ENCODE data around the gene TMEM132D.

DNA sequence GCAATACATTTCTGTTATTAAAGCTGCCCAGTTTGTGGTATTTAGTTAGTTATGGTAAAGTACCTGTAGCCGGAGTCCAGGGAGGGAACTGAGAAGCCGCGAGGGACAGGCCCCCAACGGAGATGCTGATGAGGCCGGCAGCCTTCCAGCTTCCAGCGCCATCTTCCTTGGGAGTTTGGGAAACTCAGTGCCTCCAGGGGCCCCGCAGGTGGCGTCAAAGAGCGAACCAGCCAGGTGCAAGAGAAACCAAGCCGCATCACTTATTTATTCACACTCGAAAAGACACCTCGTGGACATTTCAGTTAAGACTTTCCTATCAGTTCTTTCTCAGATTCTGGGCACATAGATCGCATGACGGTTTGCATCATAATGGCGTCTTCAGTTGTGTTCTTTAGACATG, 833.9 kb downstream of the TMEM132D start:
- TF ChIP-seq POLR2AphosphoS5 (IDR thresholded peaks at IDR 0.05; ENCODE audit: low read depth, low read length) (no peak), TAF1 (IDR thresholded peaks at IDR 0.05; ENCODE audit: borderline replicate concordance, low read depth, low read length) (no peak)

Measured in GM12892 (cell line).